Measurements from ENCODE around the gene RAB1A. TPM values are rescaled to one million over a fixed set of nuclear protein-coding genes. Genes with fewer than 3 reads are reported as not detected.
A peak's percentile ranks its signal among the peaks of the same experiment; 100 is the strongest.
"Not testable (repeated sequence)": the region's sequence is repeated elsewhere in the genome, so short reads cannot be mapped to it uniquely, and the experiment has no call there.

The RAB1A gene
- 79.9 and 81.1 TPM in 2 replicates for total RNA-seq

DNA sequence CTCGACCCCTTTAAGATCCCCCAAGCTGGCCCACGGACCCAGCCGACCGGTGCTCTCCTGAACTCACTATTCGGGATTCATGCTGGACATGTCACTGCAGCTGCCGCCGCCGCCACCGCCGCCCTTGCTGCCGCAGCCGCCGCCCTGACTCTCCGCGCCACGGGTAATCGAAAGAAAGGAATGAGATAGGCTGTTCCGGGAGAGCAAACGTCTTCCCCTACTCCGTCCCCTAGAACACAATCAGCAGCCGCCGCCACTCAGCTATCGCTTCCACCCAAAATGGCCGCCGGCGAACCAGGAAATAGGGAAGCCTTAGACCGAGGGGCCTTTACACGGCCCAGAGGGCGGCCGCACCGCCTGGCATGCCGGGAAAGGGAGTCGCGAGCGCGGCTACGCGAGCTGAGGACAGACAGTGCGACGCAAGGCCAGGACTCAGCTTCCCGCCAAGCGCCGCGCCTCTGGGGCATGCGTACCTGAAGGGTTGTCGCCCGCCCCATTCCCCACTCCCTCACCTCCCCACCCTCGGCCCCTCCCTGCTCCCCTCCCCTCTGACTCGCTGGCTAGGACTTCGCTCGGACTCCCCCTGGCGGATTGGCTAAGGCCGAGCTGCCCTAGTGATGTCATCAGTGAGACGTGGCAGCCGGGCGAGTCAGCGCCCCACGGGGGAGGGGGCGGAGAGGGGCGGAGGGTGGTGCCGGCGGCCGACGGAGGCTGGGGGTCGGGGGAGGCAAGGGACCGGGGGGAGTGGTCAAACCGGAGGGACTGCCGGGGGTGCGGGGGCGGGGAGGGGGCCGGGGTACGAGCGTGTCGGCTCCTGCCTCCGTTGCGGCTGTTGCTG is at the start of gene RAB1A:
RAB1A (minus strand) TSS at position 281 of the 838 bp plus-strand sequence; CDS start at position 90, 191 bp downstream.
- peaks cover 7% of the 10 kb centered on the region for H3K36me3 Mint-ChIP-seq (ENCODE audit: low read depth)
- no peaks in the 10 kb centered on the region for H3K9me3 Mint-ChIP-seq
- H3K4me3 Mint-ChIP-seq: peak within 1 kb of the TSS; percentile 95
- DNase-seq: peak; percentile 99
- H3K27ac Mint-ChIP-seq: peak within 1 kb of the TSS; percentile 98
- H3K4me1 Mint-ChIP-seq: peaks cover 24% of the 10 kb centered on the region
- intact Hi-C loops (cut with micrococcal nuclease): loop anchor here (1.0 to 5.0 kb wide), 9 partner anchors 43 to 1541 kb away; partner anchors contain the start of genes ACTR2, AFTPH, CEP68 and MDH1
- peaks cover 3% of the 10 kb centered on the region for H3K27me3 Mint-ChIP-seq

DNA sequence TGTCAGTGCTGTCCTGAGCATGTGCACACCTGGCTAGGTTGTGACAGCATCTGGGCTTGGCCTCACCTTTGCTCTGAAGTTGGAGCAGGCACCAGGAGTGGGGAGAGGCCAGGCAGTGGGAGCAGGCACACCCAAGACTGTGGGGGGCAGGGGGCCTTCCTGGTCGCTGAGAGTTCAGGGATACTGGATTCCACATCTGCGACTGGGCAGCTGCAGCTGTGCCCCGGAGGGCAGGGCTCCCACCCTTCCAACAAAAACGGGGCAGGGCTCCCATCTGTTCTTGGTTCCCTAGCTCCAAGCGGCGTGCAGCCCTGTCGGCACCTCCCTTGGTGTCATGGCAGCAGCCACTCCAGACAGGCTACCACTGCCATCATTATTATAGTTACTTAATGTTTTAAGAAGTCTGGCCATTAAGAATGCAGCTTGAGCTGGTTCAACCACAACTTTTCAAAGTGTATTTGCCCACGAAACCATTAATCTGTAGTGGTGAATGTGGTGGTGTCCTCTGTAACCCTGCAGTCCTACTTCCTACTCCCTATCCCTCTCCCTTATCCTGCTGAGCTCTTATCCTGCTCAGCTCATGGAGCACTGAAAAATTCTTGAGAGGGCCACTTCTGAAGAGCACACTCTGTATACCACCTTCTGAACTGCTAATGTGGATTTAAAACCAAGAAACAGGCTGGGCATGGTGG is 48.0 kb upstream of the RAB1A start:
- Mint-ChIP-seq H3K9me3 (no peaks in the 10 kb centered on the region), H3K36me3 (ENCODE audit: low read depth) (no peaks in the 10 kb centered on the region), H3K27me3 (peaks cover 16% of the 10 kb centered on the region), H3K4me1 (no peaks in the 10 kb centered on the region), H3K27ac (no peak overlapping the region), H3K4me3 (no peak overlapping the region)
- DNase-seq: no peak
- intact Hi-C loops (cut with micrococcal nuclease): no loop called here

DNA sequence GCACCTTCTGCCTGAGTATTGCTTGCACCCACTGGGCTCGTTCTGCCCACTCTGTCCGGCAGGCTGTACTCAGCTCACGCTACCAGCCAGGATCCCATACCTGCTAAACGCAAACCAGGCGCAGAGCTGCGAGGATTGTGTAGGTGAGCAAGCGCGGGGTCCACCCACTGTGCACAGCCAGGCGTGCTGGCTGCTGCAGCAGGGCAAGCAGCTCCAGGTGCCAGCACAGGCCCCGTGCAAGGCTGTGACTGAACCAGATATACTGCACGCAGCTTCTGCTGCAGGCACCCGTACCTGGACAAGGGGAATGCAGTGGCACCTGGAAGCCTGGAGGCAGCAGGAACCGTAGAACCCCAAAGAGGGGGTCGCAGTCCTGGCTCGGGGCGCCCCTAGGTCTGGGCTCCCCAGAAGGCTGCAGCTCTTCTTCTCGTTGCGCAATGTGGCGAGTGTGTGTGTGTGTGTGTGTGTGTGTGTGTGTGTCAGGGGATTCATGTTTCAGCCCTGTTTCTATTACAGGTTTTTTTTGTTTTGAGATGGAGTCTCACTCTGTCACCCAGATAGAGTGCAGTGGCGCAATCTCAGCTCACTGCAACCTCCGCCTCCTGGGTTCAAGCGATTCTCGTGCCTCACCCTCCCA is 46.1 kb upstream of the RAB1A start:
- no peak for DNase-seq
- Mint-ChIP-seq H3K27ac (no peak overlapping the region), H3K9me3 (no peaks in the 10 kb centered on the region), H3K4me1 (no peaks in the 10 kb centered on the region), H3K36me3 (ENCODE audit: low read depth) (no peaks in the 10 kb centered on the region), H3K27me3 (peaks cover 11% of the 10 kb centered on the region), H3K4me3 (no peak overlapping the region)
- intact Hi-C loops (cut with micrococcal nuclease): no loop called here

DNA sequence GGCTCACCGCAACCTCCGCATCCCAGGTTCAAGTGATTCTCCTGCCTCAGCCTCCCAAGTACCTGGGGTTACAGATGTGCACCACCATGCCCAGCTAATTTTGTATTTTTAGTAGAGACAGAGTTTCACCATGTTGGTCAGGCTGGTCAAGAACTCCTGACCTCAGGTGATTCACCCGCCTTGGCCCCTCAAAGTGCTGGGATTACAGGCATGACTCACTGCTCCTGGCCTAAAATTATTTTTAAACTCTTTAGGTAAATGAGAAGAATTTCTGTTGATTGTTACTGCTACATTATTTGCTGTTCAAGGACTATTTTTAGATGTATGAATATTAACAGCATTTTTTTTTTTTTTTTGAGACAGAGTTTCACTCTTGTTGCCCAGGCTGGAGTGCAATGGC is 44.1 kb upstream of the RAB1A start:
- intact Hi-C loops (cut with micrococcal nuclease); H3K4me3 Mint-ChIP-seq; H3K36me3 Mint-ChIP-seq (ENCODE audit: low read depth); H3K4me1 Mint-ChIP-seq; DNase-seq; H3K27ac Mint-ChIP-seq; H3K27me3 Mint-ChIP-seq; H3K9me3 Mint-ChIP-seq: not testable (repeated sequence)

DNA sequence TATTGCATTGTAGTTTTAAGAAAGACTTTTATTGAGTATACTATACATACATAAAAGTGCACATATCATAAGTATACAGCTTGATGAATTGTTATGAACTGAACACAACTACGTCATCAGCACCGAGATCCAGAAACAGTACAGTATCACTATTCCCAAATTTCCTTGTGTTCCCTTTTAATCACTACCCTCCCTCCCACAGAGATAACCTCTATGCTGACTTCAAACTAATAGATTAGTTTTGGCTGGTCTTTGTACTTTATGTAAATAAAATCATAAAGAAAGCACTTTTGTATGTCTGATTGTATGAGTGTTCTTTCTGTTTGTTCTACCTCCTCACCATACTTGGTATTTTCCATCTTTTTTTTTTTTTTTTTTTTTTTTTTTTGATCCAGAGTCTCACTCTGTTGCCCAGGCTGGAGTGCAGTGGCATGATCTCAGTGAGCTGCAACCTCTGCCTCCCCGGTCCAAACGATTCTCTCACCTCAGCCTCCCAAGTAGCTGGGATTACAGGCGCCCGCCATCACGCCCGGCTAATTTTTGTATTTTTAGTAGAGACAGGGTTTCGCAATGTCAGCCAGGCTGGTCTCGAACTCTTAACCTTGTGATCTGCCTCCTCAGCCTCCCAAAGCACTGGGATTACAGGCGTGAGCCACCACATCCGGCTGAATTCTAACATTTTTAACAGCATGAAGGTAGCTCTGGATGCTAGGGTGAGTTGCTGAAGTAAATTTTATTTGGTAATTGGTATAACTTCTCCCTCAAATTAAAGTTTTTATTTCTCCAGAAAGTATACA is 43.3 kb upstream of the RAB1A start:
- no peak for DNase-seq
- intact Hi-C loops (cut with micrococcal nuclease): no loop called here
- Mint-ChIP-seq H3K27me3 (peaks cover 7% of the 10 kb centered on the region), H3K4me1 (no peaks in the 10 kb centered on the region), H3K4me3 (no peak overlapping the region), H3K9me3 (no peaks in the 10 kb centered on the region), H3K36me3 (ENCODE audit: low read depth) (no peaks in the 10 kb centered on the region), H3K27ac (no peak overlapping the region)

DNA sequence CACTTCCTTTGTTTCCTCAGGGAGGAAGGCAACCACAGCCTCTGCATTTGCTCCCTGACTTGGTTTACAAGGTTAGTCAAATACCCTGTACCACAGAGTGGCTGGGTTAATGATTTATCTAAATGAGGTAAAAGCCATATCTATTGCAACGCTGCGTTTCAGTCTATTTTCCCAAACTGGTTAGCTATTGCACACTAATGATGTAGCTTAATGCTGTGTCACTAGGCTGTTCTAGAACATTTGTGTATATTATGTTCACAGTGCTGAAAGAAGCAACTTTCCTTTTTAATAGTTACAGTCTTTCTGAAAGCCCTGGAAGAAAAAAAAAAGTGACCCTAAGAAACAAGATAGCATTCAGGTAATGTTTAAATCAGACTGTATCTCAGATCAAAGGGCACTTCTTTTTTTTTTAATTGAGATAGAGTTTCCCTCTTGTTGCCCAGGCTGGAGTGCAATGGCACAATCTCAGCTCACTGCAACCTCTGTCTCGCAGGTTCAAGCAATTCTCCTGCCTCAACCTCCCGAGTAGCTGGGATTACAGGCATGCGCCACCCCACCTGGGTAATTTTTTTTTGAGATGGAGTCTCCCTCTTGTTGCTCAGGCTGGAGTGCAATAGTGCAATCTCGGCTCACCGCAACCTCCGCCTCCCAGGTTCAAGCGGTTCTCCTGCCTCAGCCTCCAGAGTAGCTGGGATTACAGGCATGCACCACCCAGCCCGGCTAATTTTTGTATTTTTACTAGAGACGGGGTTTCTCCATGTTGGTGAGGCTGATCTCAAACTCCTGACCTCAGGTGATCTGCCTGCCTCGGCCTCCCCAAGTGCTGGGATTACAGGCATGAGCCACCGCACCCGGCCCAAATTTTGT is 40.9 kb upstream of the RAB1A start:
- H3K36me3 Mint-ChIP-seq (ENCODE audit: low read depth); DNase-seq; H3K27ac Mint-ChIP-seq; H3K27me3 Mint-ChIP-seq; H3K9me3 Mint-ChIP-seq; H3K4me3 Mint-ChIP-seq; intact Hi-C loops (cut with micrococcal nuclease); H3K4me1 Mint-ChIP-seq: not testable (repeated sequence)

DNA sequence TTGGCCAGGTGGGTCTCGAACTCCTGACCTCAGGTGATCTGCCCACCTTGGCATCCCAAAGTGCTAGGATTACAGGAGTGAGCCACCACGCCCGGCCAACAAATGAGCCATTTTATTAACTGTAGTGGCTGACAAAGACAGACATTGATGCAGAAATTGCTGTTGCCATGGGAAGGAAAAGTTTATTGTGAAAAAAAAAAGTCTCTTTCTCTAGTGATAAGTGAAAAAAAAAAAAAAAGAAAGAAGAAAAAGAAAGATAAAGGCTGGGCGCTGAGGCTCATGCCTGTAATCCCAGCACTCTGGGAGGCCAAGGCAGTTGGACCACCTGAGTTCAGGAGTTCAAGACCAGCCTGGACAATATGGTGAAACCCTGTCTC is 39.8 kb upstream of the RAB1A start:
- Mint-ChIP-seq H3K4me1 (no peaks in the 10 kb centered on the region), H3K27me3 (peaks cover 6% of the 10 kb centered on the region), H3K4me3 (no peak overlapping the region), H3K27ac (no peak overlapping the region), H3K36me3 (ENCODE audit: low read depth) (no peaks in the 10 kb centered on the region), H3K9me3 (no peaks in the 10 kb centered on the region)
- intact Hi-C loops (cut with micrococcal nuclease): loop anchor here (1.0 kb wide), 1 partner anchor 105 kb away; no protein-coding TSS in a partner anchor
- no peak for DNase-seq

DNA sequence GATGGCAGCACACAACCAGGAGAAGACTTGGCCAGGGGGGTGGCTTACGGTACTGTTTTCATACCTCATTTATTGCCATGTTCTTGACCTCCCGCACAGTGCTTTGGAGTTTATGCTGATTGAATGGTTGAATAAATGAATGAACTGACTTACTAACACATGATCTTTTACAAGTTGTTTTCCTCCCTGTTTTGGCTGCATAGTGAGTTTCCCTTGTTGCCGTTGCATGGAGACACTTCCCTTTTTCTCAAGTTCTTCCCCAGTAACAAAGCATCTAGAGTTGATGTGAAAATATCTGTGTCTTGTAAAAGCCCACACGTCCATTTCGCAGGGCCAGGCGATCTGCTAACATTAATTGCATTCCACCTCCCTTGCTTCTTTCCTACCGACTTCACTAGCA is 35.7 kb upstream of the RAB1A start:
- Mint-ChIP-seq H3K9me3 (no peaks in the 10 kb centered on the region), H3K27me3 (peaks cover 2% of the 10 kb centered on the region), H3K4me3 (no peak overlapping the region), H3K27ac (no peak overlapping the region), H3K4me1 (peaks cover 5% of the 10 kb centered on the region), H3K36me3 (ENCODE audit: low read depth) (no peaks in the 10 kb centered on the region)
- intact Hi-C loops (cut with micrococcal nuclease): no loop called here
- DNase-seq: no peak

DNA sequence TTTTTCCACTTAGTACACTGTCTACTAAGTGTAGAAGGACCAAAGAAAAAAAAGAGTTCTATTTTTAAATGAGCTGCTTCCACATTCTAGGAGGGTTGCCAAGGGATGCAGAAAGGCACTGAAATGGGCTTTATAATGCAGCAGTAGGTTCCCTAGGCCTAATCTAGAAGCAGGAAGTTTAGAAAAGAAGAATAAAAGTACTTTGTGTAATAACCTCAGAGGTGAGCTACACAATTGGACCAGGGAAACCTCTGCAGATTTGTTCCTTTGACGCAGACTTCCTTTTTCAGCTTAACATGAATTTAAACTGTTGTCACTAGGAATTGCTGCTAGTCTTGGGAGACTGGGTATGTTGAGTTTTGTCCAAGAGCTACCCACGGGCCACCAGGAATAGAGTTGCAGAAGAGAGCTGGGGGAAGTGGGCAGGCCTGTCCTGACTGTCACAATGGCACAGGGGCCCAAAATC is 34.6 kb upstream of the RAB1A start:
- Mint-ChIP-seq H3K4me3 (no peak overlapping the region), H3K27ac (no peak overlapping the region), H3K27me3 (no peaks in the 10 kb centered on the region), H3K9me3 (no peaks in the 10 kb centered on the region), H3K4me1 (peaks cover 13% of the 10 kb centered on the region), H3K36me3 (ENCODE audit: low read depth) (no peaks in the 10 kb centered on the region)
- intact Hi-C loops (cut with micrococcal nuclease): no loop called here
- no peak for DNase-seq

DNA sequence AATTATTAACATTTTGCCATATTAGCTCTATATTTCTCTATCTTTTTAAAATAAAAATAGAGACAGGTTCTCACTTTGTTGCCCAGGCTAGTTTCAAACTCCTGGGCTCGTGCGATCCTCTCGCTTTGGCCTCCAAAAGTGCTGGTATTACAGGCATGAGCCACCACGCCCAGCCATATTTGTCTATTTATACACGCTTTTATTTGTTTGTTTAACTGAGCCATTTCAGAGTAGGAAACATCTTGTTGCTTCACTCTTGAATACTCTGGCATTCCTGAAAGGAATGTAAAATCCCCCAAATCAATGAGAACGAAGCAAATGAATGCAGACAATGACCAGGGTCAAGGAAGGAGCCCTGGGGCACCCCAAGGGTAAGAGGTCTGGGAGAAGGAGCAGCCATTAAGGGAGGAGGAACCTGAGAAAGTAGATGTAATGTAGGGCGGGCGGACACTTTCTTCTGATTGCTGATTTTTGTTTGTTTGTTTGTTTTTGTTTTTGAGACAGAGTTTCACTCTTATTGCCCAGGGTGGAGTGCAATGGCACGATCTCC is 31.7 kb upstream of the RAB1A start:
- H3K36me3 Mint-ChIP-seq (ENCODE audit: low read depth): no peaks in the 10 kb centered on the region
- H3K9me3 Mint-ChIP-seq: no peaks in the 10 kb centered on the region
- H3K4me1 Mint-ChIP-seq: peaks cover 14% of the 10 kb centered on the region
- intact Hi-C loops (cut with micrococcal nuclease): no loop called here
- no peak for DNase-seq
- H3K4me3 Mint-ChIP-seq: no peak overlapping the region
- H3K27ac Mint-ChIP-seq: no peak overlapping the region
- no peaks in the 10 kb centered on the region for H3K27me3 Mint-ChIP-seq

DNA sequence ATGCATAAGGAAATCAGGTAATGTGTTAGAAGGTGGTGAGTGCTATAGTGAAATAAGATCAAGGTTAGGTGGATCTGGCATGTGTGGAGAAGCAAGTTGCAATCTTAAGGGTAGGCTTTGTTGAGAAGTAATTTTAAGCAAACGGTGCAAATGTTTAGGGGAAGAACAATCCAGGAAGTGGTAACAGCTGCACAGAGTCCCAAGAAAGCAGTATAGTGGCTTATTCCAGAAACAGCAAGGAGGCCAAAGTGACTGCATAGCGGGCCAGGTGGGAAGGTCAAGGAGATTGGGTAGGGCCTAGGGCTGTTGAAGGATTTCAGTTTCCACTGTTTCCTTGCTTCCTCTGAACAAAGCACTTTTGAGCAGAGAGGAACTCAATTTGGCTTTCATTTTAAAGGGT is 30.0 kb upstream of the RAB1A start:
- H3K27me3 Mint-ChIP-seq: no peaks in the 10 kb centered on the region
- no peaks in the 10 kb centered on the region for H3K9me3 Mint-ChIP-seq
- no peaks in the 10 kb centered on the region for H3K36me3 Mint-ChIP-seq (ENCODE audit: low read depth)
- intact Hi-C loops (cut with micrococcal nuclease): no loop called here
- peak overlapping the region; percentile 14 for H3K27ac Mint-ChIP-seq
- peak overlapping the region; percentile 1 for H3K4me3 Mint-ChIP-seq
- DNase-seq: peak; percentile 60
- peaks cover 14% of the 10 kb centered on the region for H3K4me1 Mint-ChIP-seq

DNA sequence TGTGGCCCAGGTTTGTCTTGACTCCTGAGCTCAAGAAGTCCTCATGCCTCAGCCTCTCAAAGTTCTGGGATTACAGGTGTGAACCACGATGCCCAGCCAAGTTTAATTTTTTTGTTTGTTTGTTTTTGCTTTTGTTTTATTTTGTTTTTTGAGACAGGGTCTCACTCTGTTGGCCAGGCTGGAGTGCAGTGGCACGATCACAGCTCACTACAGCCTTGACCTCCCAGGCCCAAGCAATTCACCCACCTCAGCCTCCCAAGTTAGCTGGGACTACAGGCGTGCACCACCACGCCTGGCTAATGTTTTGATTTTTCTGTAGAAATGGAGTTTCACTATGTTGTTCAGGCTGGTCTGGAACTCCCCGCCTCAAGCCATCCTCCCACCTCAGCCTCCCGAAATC is 29.4 kb upstream of the RAB1A start:
- Mint-ChIP-seq H3K36me3 (ENCODE audit: low read depth) (no peaks in the 10 kb centered on the region), H3K27me3 (no peaks in the 10 kb centered on the region), H3K9me3 (no peaks in the 10 kb centered on the region), H3K4me1 (peaks cover 14% of the 10 kb centered on the region), H3K4me3 (no peak overlapping the region), H3K27ac (no peak overlapping the region)
- intact Hi-C loops (cut with micrococcal nuclease): no loop called here
- DNase-seq: no peak
